H9 (cell line): ENCODE measurements around the gene EVI5. TPM values are rescaled to one million over a fixed set of nuclear protein-coding genes. Genes with fewer than 3 reads are reported as not detected.

Source experiments
- DNase-seq: peaks from one replicate; pipeline ENCODE4 v3.0.0-alpha.2; 2017
- H2AFZ ChIP-seq: one replicate; pipeline ENCODE4 v1.6.1; 2013; ENCODE audit warnings: mild to moderate bottlenecking, low read length, control low read depth, moderate library complexity
- H2AK5ac ChIP-seq: 2 replicates; pipeline ENCODE4 v1.6.1; 2013; ENCODE audit warnings: low read length, control low read depth, mixed read lengths; ENCODE audit not compliant: insufficient read length
- H2BK120ac ChIP-seq: one replicate; pipeline ENCODE4 v1.6.1; 2013; ENCODE audit warnings: low read depth, mild to moderate bottlenecking, low read length, control low read depth, inconsistent platforms; ENCODE audit not compliant: poor library complexity, severe bottlenecking
- H2BK12ac ChIP-seq: 2 replicates; pipeline ENCODE4 v1.6.1; 2013; ENCODE audit warnings: low read length, control low read depth, mixed read lengths, low read depth; ENCODE audit not compliant: insufficient read length
- H2BK15ac ChIP-seq: 2 replicates; pipeline ENCODE4 v1.6.1; 2013; ENCODE audit warnings: low read depth, low read length, control low read depth
- H2BK20ac ChIP-seq: one replicate; pipeline ENCODE4 v1.6.1; 2013; ENCODE audit warnings: low read depth, mild to moderate bottlenecking, low read length, control low read depth, inconsistent platforms; ENCODE audit not compliant: poor library complexity, severe bottlenecking
- H2BK5ac ChIP-seq: 2 replicates; pipeline ENCODE4 v1.6.1; 2013; ENCODE audit warnings: low read length, control low read depth, mixed read lengths; ENCODE audit not compliant: insufficient read length
- H3K14ac ChIP-seq: 2 replicates; pipeline ENCODE4 v1.6.1; 2013; ENCODE audit warnings: low read length, control low read depth; ENCODE audit not compliant: insufficient read depth
- H3K18ac ChIP-seq: 2 replicates; pipeline ENCODE4 v1.6.1; 2013; ENCODE audit warnings: low read depth, mild to moderate bottlenecking, mixed read lengths, low read length, control low read depth; ENCODE audit not compliant: insufficient read length
- H3K23ac ChIP-seq: 2 replicates; pipeline ENCODE4 v1.6.1; 2013; ENCODE audit warnings: low read length, control low read depth, mixed read lengths, low read depth; ENCODE audit not compliant: insufficient read length
- H3K23me2 ChIP-seq: 2 replicates; pipeline ENCODE4 v1.6.1; 2013; ENCODE audit warnings: low read depth, mild to moderate bottlenecking, mixed read lengths, low read length, control low read depth; ENCODE audit not compliant: insufficient read length, poor library complexity, severe bottlenecking
- H3K27ac ChIP-seq: 2 replicates; pipeline ENCODE4 v1.5.1; 2013; ENCODE audit warnings: low read length, control low read depth, mixed read lengths, low read depth; ENCODE audit not compliant: insufficient read length
- H3K27me3 ChIP-seq: 2 replicates; pipeline ENCODE4 v1.6.1; 2013; ENCODE audit warnings: low read length, control low read depth, inconsistent platforms; ENCODE audit not compliant: insufficient read depth
- H3K4ac ChIP-seq: 2 replicates; pipeline ENCODE4 v1.6.1; 2013; ENCODE audit warnings: low read depth, mild to moderate bottlenecking, control low read depth, inconsistent platforms, low read length, moderate library complexity
- H3K4me1 ChIP-seq: 2 replicates; pipeline ENCODE4 v1.6.1; 2013; ENCODE audit warnings: low read length, control low read depth, inconsistent platforms; ENCODE audit not compliant: insufficient read depth
- H3K4me2 ChIP-seq: 2 replicates; pipeline ENCODE4 v1.6.1; 2013; ENCODE audit warnings: low read length, control low read depth, mixed read lengths; ENCODE audit not compliant: insufficient read length, insufficient read depth
- H3K56ac ChIP-seq: 2 replicates; pipeline ENCODE4 v1.6.1; 2013; ENCODE audit warnings: low read depth, mild to moderate bottlenecking, mixed read lengths, low read length, control low read depth; ENCODE audit not compliant: insufficient read length
- H3K79me1 ChIP-seq: 2 replicates; pipeline ENCODE4 v1.6.1; 2013; ENCODE audit warnings: low read depth, mild to moderate bottlenecking, moderate library complexity, low read length, control low read depth, inconsistent platforms; ENCODE audit not compliant: insufficient read depth, poor library complexity, severe bottlenecking
- H3K79me2 ChIP-seq: 2 replicates; pipeline ENCODE4 v1.6.1; 2013; ENCODE audit warnings: low read length, control low read depth, inconsistent platforms; ENCODE audit not compliant: insufficient read depth
- H3K9ac ChIP-seq: 2 replicates; pipeline ENCODE4 v1.6.1; 2013; ENCODE audit warnings: low read length, control low read depth, mixed read lengths; ENCODE audit not compliant: insufficient read length; ENCODE audit errors: extremely low read depth
- H3K9me3 ChIP-seq: one replicate; pipeline ENCODE4 v1.6.1; 2013; ENCODE audit warnings: low read depth, low read length, inconsistent platforms; ENCODE audit not compliant: control insufficient read depth
- H3T11ph ChIP-seq: one replicate; pipeline ENCODE4 v1.6.1; 2013; ENCODE audit warnings: mild to moderate bottlenecking, low read length, control low read depth, inconsistent platforms
- H4K20me1 ChIP-seq: one replicate; pipeline ENCODE4 v1.6.1; 2013; ENCODE audit not compliant: control insufficient read depth, insufficient read length, insufficient read depth
- H4K5ac ChIP-seq: 2 replicates; pipeline ENCODE4 v1.6.1; 2013; ENCODE audit warnings: low read depth, mild to moderate bottlenecking, mixed read lengths, low read length, control low read depth; ENCODE audit not compliant: insufficient read length
- H4K8ac ChIP-seq: replicated peaks from 2 replicates; pipeline ENCODE4 v1.6.1; 2013; ENCODE audit warnings: low read length, control low read depth, mixed read lengths, low read depth; ENCODE audit not compliant: insufficient read length
- H4K91ac ChIP-seq: 2 replicates; pipeline ENCODE4 v1.6.1; 2013; ENCODE audit warnings: low read depth, mild to moderate bottlenecking, moderate library complexity, mixed read lengths, low read length, control low read depth; ENCODE audit not compliant: insufficient read length
- H3K27ac Mint-ChIP-seq, 3 experiments: 2 replicates in 2 of 3; 3 replicates in 1 of 3; pipeline ENCODE4 v1.8.0; 2020 to 2021; ENCODE audit warnings: mixed read lengths in 3 of 3, mild to moderate bottlenecking in 1 of 3, moderate library complexity in 1 of 3
- H3K27me3 Mint-ChIP-seq: 2 replicates; pipeline ENCODE4 v1.8.0; 2021; ENCODE audit warnings: low read depth, mild to moderate bottlenecking, moderate library complexity, mixed read lengths
- H3K36me3 Mint-ChIP-seq, 3 experiments: 2 replicates in 2 of 3; 3 replicates in 1 of 3; pipeline ENCODE4 v1.8.0; 2020 to 2021; ENCODE audit warnings: low read depth in 3 of 3, mixed read lengths in 3 of 3; ENCODE audit not compliant: insufficient read depth in 1 of 3
- H3K4me1 Mint-ChIP-seq, 2 experiments: 2 replicates each; pipeline ENCODE4 v1.8.0; 2020; ENCODE audit warnings: mixed read lengths in 2 of 2
- H3K4me3 Mint-ChIP-seq, 2 experiments: 2 replicates in 1 of 2; 3 replicates in 1 of 2; pipeline ENCODE4 v1.8.0; 2020 to 2021; ENCODE audit warnings: mild to moderate bottlenecking in 2 of 2, mixed read lengths in 2 of 2, moderate library complexity in 1 of 2
- H3K9me3 Mint-ChIP-seq, 2 experiments: 2 replicates in 1 of 2; 3 replicates in 1 of 2; pipeline ENCODE4 v1.8.0; 2020; ENCODE audit warnings: mild to moderate bottlenecking in 2 of 2, mixed read lengths in 2 of 2, moderate library complexity in 1 of 2
- WGBS: extraction: QIAGEN DNeasy Blood & Tissue Kit; methylation state at CpG from one replicate; pipeline ENCODE4 v1.1.7; 2013; ENCODE audit warnings: missing lambda C conversion rate, low lambda C conversion rate, mixed read lengths; ENCODE audit not compliant: insufficient read length; ENCODE audit errors: extremely low coverage; 5-methylcytosine and 5-hydroxymethylcytosine counted together
- total RNA-seq: library from RNA; stranded (reverse); gene quantifications from 2 replicates; pipeline ENCODE4 v1.2.1, GENCODE V29; 2021
- TF ChIP-seq, protein P1 (sequence below): fragments of 200-600 bp; sonication (generic); conservative IDR thresholded peaks from 3 replicates; pipeline ENCODE4 v1.8.0; 2021; ENCODE audit warnings: antibody characterized with exemption, mild to moderate bottlenecking

The EVI5 gene
- total RNA-seq, 1 experiment from 2014 or later: 9.7 TPM

DNA sequence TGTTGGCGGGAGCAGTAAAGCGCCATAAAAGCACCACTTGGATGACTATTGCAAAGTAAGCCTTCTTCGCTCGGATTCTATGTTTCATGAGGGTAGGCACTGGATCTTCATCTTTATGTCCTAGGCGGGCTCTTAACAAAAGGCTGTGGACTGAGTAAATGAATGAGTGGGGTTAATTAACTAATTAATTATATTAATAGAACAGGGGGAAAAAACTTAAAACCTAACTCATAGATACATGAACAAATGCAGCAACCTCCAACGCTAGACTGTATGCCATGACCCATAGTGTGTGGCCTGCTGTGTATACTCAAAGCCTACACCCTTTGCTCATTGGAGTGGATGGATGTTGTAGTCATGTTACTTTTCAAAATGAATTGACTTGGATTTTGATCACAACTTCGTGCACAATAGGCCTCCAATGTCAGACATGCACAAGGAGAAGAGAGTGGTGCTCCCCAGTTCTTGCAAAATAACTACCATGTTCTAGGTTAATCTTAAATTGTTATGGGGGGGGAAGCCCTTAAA, 297.8 kb downstream of the EVI5 start:
- Histone ChIP-seq H3K23ac (no peak overlapping the region), H3K79me2 (no peaks in the 10 kb centered on the region), H3K14ac (no peak overlapping the region), H3K18ac (no peak overlapping the region), H2BK15ac (no peak overlapping the region), H3K27me3 (peaks cover 57% of the 10 kb centered on the region), H2AK5ac (no peak overlapping the region), H2BK20ac (no peak overlapping the region), H3K9me3 (no peaks in the 10 kb centered on the region), H2BK12ac (no peak overlapping the region), H3K4ac (no peak overlapping the region), H3K56ac (no peak overlapping the region), H2BK5ac (no peak overlapping the region), H3K9ac (no peak overlapping the region), H4K20me1 (no peaks in the 10 kb centered on the region), H4K5ac (no peak overlapping the region), H2AFZ (no peak overlapping the region), H2BK120ac (no peak overlapping the region), H4K8ac (no peak overlapping the region), H3K4me1 (no peaks in the 10 kb centered on the region), H3K4me2 (peak overlapping the region; percentile 74), H3T11ph (no peak overlapping the region), H4K91ac (no peak overlapping the region), H3K23me2 (peaks cover 36% of the 10 kb centered on the region), H3K79me1 (no peaks in the 10 kb centered on the region), H3K27ac (no peak overlapping the region)
- H3K4me3 Mint-ChIP-seq: peak overlapping the region; percentile 40 to 69
- H3K4me1 Mint-ChIP-seq: peaks cover 19 to 26% of the 10 kb centered on the region in 2 experiments
- H3K27ac Mint-ChIP-seq: no peak overlapping the region
- no CpG with 5 or more reads among the region's 7 CpGs for WGBS
- peaks cover 0 to 2% (median 0%) of the 10 kb centered on the region in 3 experiments; a peak in 1 of 7 replicates for H3K36me3 Mint-ChIP-seq
- H3K9me3 Mint-ChIP-seq: peaks cover 0 to 4% of the 10 kb centered on the region in 2 experiments; a peak in 1 of 5 replicates
- peaks cover 79% of the 10 kb centered on the region for H3K27me3 Mint-ChIP-seq
- TF ChIP-seq, protein P1, sequence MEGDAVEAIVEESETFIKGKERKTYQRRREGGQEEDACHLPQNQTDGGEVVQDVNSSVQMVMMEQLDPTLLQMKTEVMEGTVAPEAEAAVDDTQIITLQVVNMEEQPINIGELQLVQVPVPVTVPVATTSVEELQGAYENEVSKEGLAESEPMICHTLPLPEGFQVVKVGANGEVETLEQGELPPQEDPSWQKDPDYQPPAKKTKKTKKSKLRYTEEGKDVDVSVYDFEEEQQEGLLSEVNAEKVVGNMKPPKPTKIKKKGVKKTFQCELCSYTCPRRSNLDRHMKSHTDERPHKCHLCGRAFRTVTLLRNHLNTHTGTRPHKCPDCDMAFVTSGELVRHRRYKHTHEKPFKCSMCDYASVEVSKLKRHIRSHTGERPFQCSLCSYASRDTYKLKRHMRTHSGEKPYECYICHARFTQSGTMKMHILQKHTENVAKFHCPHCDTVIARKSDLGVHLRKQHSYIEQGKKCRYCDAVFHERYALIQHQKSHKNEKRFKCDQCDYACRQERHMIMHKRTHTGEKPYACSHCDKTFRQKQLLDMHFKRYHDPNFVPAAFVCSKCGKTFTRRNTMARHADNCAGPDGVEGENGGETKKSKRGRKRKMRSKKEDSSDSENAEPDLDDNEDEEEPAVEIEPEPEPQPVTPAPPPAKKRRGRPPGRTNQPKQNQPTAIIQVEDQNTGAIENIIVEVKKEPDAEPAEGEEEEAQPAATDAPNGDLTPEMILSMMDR: no peak
- DNase-seq: no peak
